ENCODE data around the gene ACTR5. TPM values are rescaled to one million over a fixed set of nuclear protein-coding genes. Genes with fewer than 3 reads are reported as not detected.

ACTR5 gene
- total and polyA plus RNA-seq, 2 of the 13 experiments (the other 11 are each of a cell fraction or from before 2014, with no cell fraction given), result 19.5 to 20.5 TPM

Small RNA genes lying within 50 kb of the gene (small RNA-seq; reads per million reads assigned to genes)
- gene RF00017 (ENCODE audit: insufficient read depth in 2 of 3, insufficient read length in 3 of 3, low read depth in 2 of 3, low replicate concordance in 1 of 3), result 0 reads per million in 3 experiments

Other genes with a start within 250 kb of the ACTR5 start
- gene ADIG, start 167.3 kb upstream of the ACTR5 start, total RNA-seq (2016; rRNA removed; fragmentation: Illumina TruSeq; extraction: Trizol), result 0.15 and 0.28 TPM in 2 replicates
- 0.10 TPM in 1 of 2 replicates, not detected in the other for gene ADIG, start 167.3 kb upstream of the ACTR5 start, polyA plus RNA-seq (2011; rRNA removed)
- gene ARHGAP40, start 146.7 kb upstream of the ACTR5 start, total RNA-seq (2016; rRNA removed; fragmentation: Illumina TruSeq; extraction: Trizol), result 0.44 and 0.75 TPM in 2 replicates
- 2.1 and 2.7 TPM in 2 replicates for gene ARHGAP40, start 146.7 kb upstream of the ACTR5 start, polyA plus RNA-seq (2011; rRNA removed)
- gene SLC32A1, start 24.0 kb upstream of the ACTR5 start, total RNA-seq (2016; rRNA removed; fragmentation: Illumina TruSeq; extraction: Trizol), result not detected in 2 replicates
- gene SLC32A1, start 24.0 kb upstream of the ACTR5 start, polyA plus RNA-seq (2011; rRNA removed), result not detected in 2 replicates
- gene PPP1R16B, start 57.2 kb downstream of the ACTR5 start, total RNA-seq (2016; rRNA removed; fragmentation: Illumina TruSeq; extraction: Trizol), result 0.02 TPM in 1 of 2 replicates, not detected in the other
- gene PPP1R16B, start 57.2 kb downstream of the ACTR5 start, polyA plus RNA-seq (2011; rRNA removed), result 0.09 and 0.11 TPM in 2 replicates
- 64.0 and 76.5 TPM in 2 replicates for gene FAM83D, start 178.0 kb downstream of the ACTR5 start, total RNA-seq (2016; rRNA removed; fragmentation: Illumina TruSeq; extraction: Trizol)
- gene FAM83D, start 178.0 kb downstream of the ACTR5 start, polyA plus RNA-seq (2011; rRNA removed), result 26.7 and 51.4 TPM in 2 replicates
- 28.7 and 30.4 TPM in 2 replicates for gene DHX35, start 213.9 kb downstream of the ACTR5 start, total RNA-seq (2016; rRNA removed; fragmentation: Illumina TruSeq; extraction: Trizol)
- gene DHX35, start 213.9 kb downstream of the ACTR5 start, polyA plus RNA-seq (2011; rRNA removed), result 25.8 and 26.2 TPM in 2 replicates